ENCODE data around the gene C6orf62.
"Not testable (repeated sequence)": the region's sequence is repeated elsewhere in the genome, so short reads cannot be mapped to it uniquely, and the experiment has no call there.

C6orf62 gene

GRCh38 chr6:24742216-24742738 lies 23.3 kb upstream of the C6orf62 start:
- no peak for FAIRE-seq

- no peak for FAIRE-seq
These were observed 21.9 kb upstream of the C6orf62 start for GRCh38 chr6:24740861-24741260.

GRCh38 chr6:24738741-24739140 lies 19.8 kb upstream of the C6orf62 start:
- FAIRE-seq = no peak

- FAIRE-seq = not testable (repeated sequence)
These were observed 15.8 kb upstream of the C6orf62 start for GRCh38 chr6:24734710-24735109.

GRCh38 chr6:24734166-24734565 lies 15.2 kb upstream of the C6orf62 start:
- no peak for FAIRE-seq

- FAIRE-seq = not testable (repeated sequence)
These were observed 12.6 kb upstream of the C6orf62 start for GRCh38 chr6:24731456-24732134.

GRCh38 chr6:24730653-24731052 lies 11.7 kb upstream of the C6orf62 start:
- FAIRE-seq = not testable (repeated sequence)

GRCh38 chr6:24723270-24723669 lies 4.3 kb upstream of the C6orf62 start:
- no peak for FAIRE-seq

- no peak for FAIRE-seq
These were observed 2.7 kb upstream of the C6orf62 start for GRCh38 chr6:24721461-24722215.

- FAIRE-seq = peak; percentile 99
These were observed 1.9 kb upstream of the C6orf62 start for GRCh38 chr6:24720604-24721460.

GRCh38 chr6:24720131-24720603 lies 1.2 kb upstream of the C6orf62 start:
- FAIRE-seq = no peak

- no peak for FAIRE-seq
These were observed 367 bp downstream of the C6orf62 start for GRCh38 chr6:24718449-24719124.

- not testable (repeated sequence) for FAIRE-seq
These were observed 2.3 kb downstream of the C6orf62 start for GRCh38 chr6:24716602-24717148.

GRCh38 chr6:24710519-24711303 lies 8.2 kb downstream of the C6orf62 start:
- no peak for FAIRE-seq

GRCh38 chr6:24709014-24709711 lies 9.8 kb downstream of the C6orf62 start:
- FAIRE-seq = no peak

GRCh38 chr6:24708612-24709011 lies 10.3 kb downstream of the C6orf62 start:
- no peak for FAIRE-seq

GRCh38 chr6:24704468-24704867 lies 14.5 kb downstream of the C6orf62 start:
- FAIRE-seq = no peak

GRCh38 chr6:24702720-24703282 lies 16.2 kb downstream of the C6orf62 start:
- no peak for FAIRE-seq

- no peak for FAIRE-seq
These were observed 19.2 kb downstream of the C6orf62 start for GRCh38 chr6:24699521-24700359.
